ENCODE measurements around the gene PNCK. TPM values are rescaled to one million over a fixed set of nuclear protein-coding genes. Genes with fewer than 3 reads are reported as not detected.

PNCK gene
- total RNA-seq, 1 donor from 2014 or later: not detected

- H3K4me3 ChIP-seq (ENCODE audit: low read length in 3 of 3): no peak overlapping the region
- H3K4me1 ChIP-seq (ENCODE audit: control insufficient read depth in 3 of 3, insufficient read depth in 3 of 3, low read length in 3 of 3): no peaks in the 10 kb centered on the region
- no peak overlapping the region for H3K9ac ChIP-seq (ENCODE audit: low read depth in 1 of 3, low read length in 3 of 3)
- H3K27me3 ChIP-seq (ENCODE audit: control insufficient read depth in 3 of 3, insufficient read depth in 3 of 3, low read length in 3 of 3): peaks cover 30 to 39% (median 35%) of the 10 kb centered on the region in 3 donors
- no peaks in the 10 kb centered on the region for H3K36me3 ChIP-seq (ENCODE audit: control insufficient read depth in 3 of 3, insufficient read depth in 3 of 3, low read length in 3 of 3)
- H3K27ac ChIP-seq (ENCODE audit: low read depth, low read length): no peak overlapping the region
- H3K9me3 ChIP-seq (ENCODE audit: control insufficient read depth in 3 of 3, low read length in 3 of 3): no peaks in the 10 kb centered on the region
These were observed 24.3 kb downstream of the PNCK start for GRCh38 chrX:153649178-153649914.

- no peak overlapping the region for H3K9ac ChIP-seq (ENCODE audit: low read depth in 1 of 3, low read length in 3 of 3)
- H3K36me3 ChIP-seq (ENCODE audit: control insufficient read depth in 3 of 3, insufficient read depth in 3 of 3, low read length in 3 of 3): no peaks in the 10 kb centered on the region
- H3K4me3 ChIP-seq (ENCODE audit: low read length in 3 of 3): no peak overlapping the region
- H3K27ac ChIP-seq (ENCODE audit: low read depth, low read length): no peak overlapping the region
- H3K9me3 ChIP-seq (ENCODE audit: control insufficient read depth in 3 of 3, low read length in 3 of 3): no peaks in the 10 kb centered on the region
- H3K4me1 ChIP-seq (ENCODE audit: control insufficient read depth in 3 of 3, insufficient read depth in 3 of 3, low read length in 3 of 3): peaks cover 0 to 4% (median 4%) of the 10 kb centered on the region in 3 donors
- peaks cover 33 to 43% (median 38%) of the 10 kb centered on the region in 3 donors for H3K27me3 ChIP-seq (ENCODE audit: control insufficient read depth in 3 of 3, insufficient read depth in 3 of 3, low read length in 3 of 3)
These were observed 25.0 kb downstream of the PNCK start for GRCh38 chrX:153648358-153649177.

- peaks cover 42 to 50% (median 45%) of the 10 kb centered on the region in 3 donors for H3K27me3 ChIP-seq (ENCODE audit: control insufficient read depth in 3 of 3, insufficient read depth in 3 of 3, low read length in 3 of 3)
These were observed 25.9 kb downstream of the PNCK start for GRCh38 chrX:153647461-153648357.

DNA sequence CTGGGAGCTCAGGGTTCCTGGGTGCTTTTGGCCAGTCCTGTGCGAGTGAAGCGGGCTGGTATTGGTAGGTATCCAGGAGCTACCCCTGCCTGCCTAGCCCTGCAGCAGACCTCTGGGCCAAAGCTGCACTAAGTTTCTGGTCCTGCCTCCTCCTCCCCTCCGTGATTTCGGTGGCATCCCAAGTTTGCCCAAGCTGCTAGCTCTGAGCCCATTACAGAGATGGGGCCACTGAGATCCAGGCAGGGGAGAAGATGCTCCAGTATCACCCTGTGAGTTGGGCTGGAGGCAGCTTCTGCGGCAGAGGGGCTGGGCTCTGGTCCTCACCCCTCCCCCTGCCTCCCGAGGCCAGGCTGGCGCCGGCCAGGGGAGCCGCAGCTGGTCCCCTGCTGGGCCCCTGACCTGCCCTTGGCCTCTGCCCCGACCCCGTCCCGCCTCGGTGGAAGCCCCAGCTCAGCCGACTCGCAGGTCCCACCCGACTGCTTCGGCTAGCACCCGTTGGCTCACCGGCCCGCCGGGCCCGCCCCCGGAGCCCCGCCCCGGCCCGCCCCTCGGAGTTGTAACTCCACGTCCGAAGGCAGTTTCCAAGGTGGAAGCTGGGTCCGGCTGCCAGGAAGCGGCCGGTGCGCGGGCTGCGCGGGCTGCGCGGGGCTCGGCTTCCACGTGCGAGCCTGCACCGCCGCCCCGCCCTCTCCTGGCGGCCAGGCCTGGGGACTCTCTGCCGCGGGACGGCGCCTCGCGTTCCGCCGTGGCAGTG lies 26.8 kb downstream of the PNCK start, which contains the start of gene DUSP9:
Gene DUSP9, plus strand, starts transcription at position 584 of the 754 bp plus-strand sequence. CDS start 751 bp downstream, outside the sequence.
- H3K36me3 ChIP-seq (ENCODE audit: control insufficient read depth in 3 of 3, insufficient read depth in 3 of 3, low read length in 3 of 3): no peaks in the 10 kb centered on the region
- no peak within 1 kb of the TSS for H3K27ac ChIP-seq (ENCODE audit: low read depth, low read length)
- peaks cover 45 to 53% (median 49%) of the 10 kb centered on the region in 3 donors for H3K27me3 ChIP-seq (ENCODE audit: control insufficient read depth in 3 of 3, insufficient read depth in 3 of 3, low read length in 3 of 3)
- H3K9me3 ChIP-seq (ENCODE audit: control insufficient read depth in 3 of 3, low read length in 3 of 3): no peaks in the 10 kb centered on the region
- no peak within 1 kb of the TSS for H3K4me3 ChIP-seq (ENCODE audit: low read length in 3 of 3)
- no peak within 1 kb of the TSS for H3K9ac ChIP-seq (ENCODE audit: low read depth in 1 of 3, low read length in 3 of 3)
- peaks cover 0 to 11% (median 5%) of the 10 kb centered on the region in 3 donors for H3K4me1 ChIP-seq (ENCODE audit: control insufficient read depth in 3 of 3, insufficient read depth in 3 of 3, low read length in 3 of 3)

More at GRCh38 chrX:153647461-153648357, 25.9 kb downstream of the PNCK start:
- Histone ChIP-seq H3K27ac (ENCODE audit: low read depth, low read length) (no peak overlapping the region), H3K4me3 (ENCODE audit: low read length in 3 of 3) (no peak overlapping the region), H3K36me3 (ENCODE audit: control insufficient read depth in 3 of 3, insufficient read depth in 3 of 3, low read length in 3 of 3) (no peaks in the 10 kb centered on the region), H3K4me1 (ENCODE audit: control insufficient read depth in 3 of 3, insufficient read depth in 3 of 3, low read length in 3 of 3) (peaks cover 0 to 10% (median 5%) of the 10 kb centered on the region in 3 donors), H3K9ac (ENCODE audit: low read depth in 1 of 3, low read length in 3 of 3) (no peak overlapping the region), H3K9me3 (ENCODE audit: control insufficient read depth in 3 of 3, low read length in 3 of 3) (no peaks in the 10 kb centered on the region)

- no peak overlapping the region for H3K4me3 ChIP-seq (ENCODE audit: low read length in 3 of 3)
- H3K4me1 ChIP-seq (ENCODE audit: control insufficient read depth in 3 of 3, insufficient read depth in 3 of 3, low read length in 3 of 3): peaks cover 0 to 11% (median 5%) of the 10 kb centered on the region in 3 donors
- H3K27me3 ChIP-seq (ENCODE audit: control insufficient read depth in 3 of 3, insufficient read depth in 3 of 3, low read length in 3 of 3): peaks cover 51 to 61% (median 57%) of the 10 kb centered on the region in 3 donors
- no peak overlapping the region for H3K9ac ChIP-seq (ENCODE audit: low read depth in 1 of 3, low read length in 3 of 3)
- no peak overlapping the region for H3K27ac ChIP-seq (ENCODE audit: low read depth, low read length)
- H3K9me3 ChIP-seq (ENCODE audit: control insufficient read depth in 3 of 3, low read length in 3 of 3): no peaks in the 10 kb centered on the region
- H3K36me3 ChIP-seq (ENCODE audit: control insufficient read depth in 3 of 3, insufficient read depth in 3 of 3, low read length in 3 of 3): no peaks in the 10 kb centered on the region
These were observed 27.6 kb downstream of the PNCK start for GRCh38 chrX:153645921-153646488.

- no peak overlapping the region for H3K4me3 ChIP-seq (ENCODE audit: low read length in 3 of 3)
- no peaks in the 10 kb centered on the region for H3K36me3 ChIP-seq (ENCODE audit: control insufficient read depth in 3 of 3, insufficient read depth in 3 of 3, low read length in 3 of 3)
- no peak overlapping the region for H3K27ac ChIP-seq (ENCODE audit: low read depth, low read length)
- H3K27me3 ChIP-seq (ENCODE audit: control insufficient read depth in 3 of 3, insufficient read depth in 3 of 3, low read length in 3 of 3): peaks cover 51 to 68% (median 59%) of the 10 kb centered on the region in 3 donors
- no peaks in the 10 kb centered on the region for H3K9me3 ChIP-seq (ENCODE audit: control insufficient read depth in 3 of 3, low read length in 3 of 3)
- peaks cover 0 to 11% (median 5%) of the 10 kb centered on the region in 3 donors for H3K4me1 ChIP-seq (ENCODE audit: control insufficient read depth in 3 of 3, insufficient read depth in 3 of 3, low read length in 3 of 3)
- no peak overlapping the region for H3K9ac ChIP-seq (ENCODE audit: low read depth in 1 of 3, low read length in 3 of 3)
These were observed 28.5 kb downstream of the PNCK start for GRCh38 chrX:153645151-153645550.

DNA sequence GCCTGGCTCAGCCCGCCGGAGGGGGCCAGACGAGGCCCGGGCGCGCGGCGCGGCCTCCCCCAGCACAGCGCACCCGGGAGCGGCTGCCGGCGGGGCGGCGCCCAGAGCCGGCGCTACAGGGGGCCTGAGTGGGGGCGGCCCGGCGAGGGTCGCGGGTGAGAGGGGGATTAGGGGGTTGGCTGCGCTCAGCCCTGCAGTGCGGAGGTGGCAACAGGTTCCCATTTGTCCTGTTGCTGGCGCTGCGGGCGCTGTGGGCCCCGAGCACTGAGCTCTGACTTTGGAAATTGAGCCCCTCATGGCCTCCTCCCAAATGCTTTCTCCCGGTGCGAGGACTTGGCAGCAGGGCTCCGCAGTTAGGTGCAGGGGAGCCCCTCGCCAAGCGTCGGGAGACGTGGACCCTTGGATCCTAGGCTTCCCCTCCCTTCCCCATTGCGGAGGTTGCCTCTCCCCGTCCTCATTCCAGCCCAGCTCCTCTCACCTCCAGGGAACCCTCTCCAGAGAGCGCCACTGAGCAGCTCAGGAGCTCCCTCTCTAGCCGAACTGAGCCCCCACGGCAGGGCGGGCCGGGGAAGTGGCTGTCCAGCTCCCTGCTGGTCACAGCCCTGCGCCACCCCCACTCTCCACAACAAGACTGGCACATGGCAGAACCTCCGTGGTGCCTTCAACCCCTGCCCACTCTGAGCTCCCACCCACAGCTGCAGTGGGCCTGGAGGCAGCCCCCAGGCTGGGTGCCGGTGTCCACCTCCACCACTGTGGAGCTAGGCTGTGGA lies 29.1 kb downstream of the PNCK start:
- Histone ChIP-seq H3K27me3 (ENCODE audit: control insufficient read depth in 3 of 3, insufficient read depth in 3 of 3, low read length in 3 of 3) (peaks cover 51 to 69% (median 59%) of the 10 kb centered on the region in 3 donors), H3K9me3 (ENCODE audit: control insufficient read depth in 3 of 3, low read length in 3 of 3) (no peaks in the 10 kb centered on the region), H3K4me1 (ENCODE audit: control insufficient read depth in 3 of 3, insufficient read depth in 3 of 3, low read length in 3 of 3) (peaks cover 0 to 11% (median 5%) of the 10 kb centered on the region in 3 donors), H3K9ac (ENCODE audit: low read depth in 1 of 3, low read length in 3 of 3) (no peak overlapping the region), H3K27ac (ENCODE audit: low read depth, low read length) (no peak overlapping the region), H3K4me3 (ENCODE audit: low read length in 3 of 3) (no peak overlapping the region), H3K36me3 (ENCODE audit: control insufficient read depth in 3 of 3, insufficient read depth in 3 of 3, low read length in 3 of 3) (no peaks in the 10 kb centered on the region)

All from skeletal muscle tissue (tissue), 4 donors.